Neural progenitor cell (in vitro differentiated cells): ENCODE results near the gene HSBP1L1. TPM values are rescaled to one million over a fixed set of nuclear protein-coding genes. Genes with fewer than 3 reads are reported as not detected.
A peak's percentile ranks its signal among the peaks of the same experiment; 100 is the strongest.
"Not testable (repeated sequence)": the region's sequence is repeated elsewhere in the genome, so short reads cannot be mapped to it uniquely, and the experiment has no call there.

Experiments used
- DNase-seq: peaks from one replicate; pipeline ENCODE4 v3.0.0-alpha.2; 2016; ENCODE audit warnings: low spot score
- H2AFZ ChIP-seq: fragments of 200-600 bp; sonication (generic); replicated peaks from 2 replicates; pipeline ENCODE4 v1.6.1; 2016; ENCODE audit warnings: antibody characterized with exemption
- H3F3A ChIP-seq: fragments of 200-600 bp; sonication (generic); 2 replicates; pipeline ENCODE4 v1.6.1; 2016; ENCODE audit warnings: antibody characterized with exemption, low read depth
- H3K27ac ChIP-seq: fragments of 200-600 bp; sonication (generic); 2 replicates; pipeline ENCODE4 v1.5.1; 2016; ENCODE audit warnings: mild to moderate bottlenecking
- H3K27me3 ChIP-seq: fragments of 200-600 bp; sonication (generic); 2 replicates; pipeline ENCODE4 v1.6.1; 2016; ENCODE audit warnings: mild to moderate bottlenecking, moderate library complexity
- H3K36me3 ChIP-seq: fragments of 200-600 bp; sonication (generic); 2 replicates; pipeline ENCODE4 v1.5.1; 2016
- H3K4me1 ChIP-seq: fragments of 200-600 bp; sonication (generic); 2 replicates; pipeline ENCODE4 v1.6.1; 2016; ENCODE audit warnings: mixed run types
- H3K4me2 ChIP-seq: fragments of 200-600 bp; sonication (generic); 2 replicates; pipeline ENCODE4 v1.6.1; 2016
- H3K4me3 ChIP-seq: fragments of 200-600 bp; sonication (generic); 2 replicates; pipeline ENCODE4 v1.5.1; 2016
- H3K79me2 ChIP-seq: fragments of 200-600 bp; sonication (generic); 2 replicates; pipeline ENCODE4 v1.6.1; 2016; ENCODE audit warnings: low read depth
- H3K9ac ChIP-seq: fragments of 200-600 bp; sonication (generic); 2 replicates; pipeline ENCODE4 v1.6.1; 2016
- H3K9me3 ChIP-seq: fragments of 200-600 bp; sonication (generic); 2 replicates; pipeline ENCODE4 v1.5.1; 2016; ENCODE audit warnings: low read depth
- H4K20me1 ChIP-seq: fragments of 200-600 bp; sonication (generic); 2 replicates; pipeline ENCODE4 v1.6.1; 2016; ENCODE audit warnings: low read depth
- H3K27ac Mint-ChIP-seq: 3 replicates; pipeline ENCODE4 v1.8.0; 2021; ENCODE audit warnings: mixed read lengths
- H3K27me3 Mint-ChIP-seq: 2 replicates; pipeline ENCODE4 v1.8.0; 2022; ENCODE audit warnings: low read depth, mild to moderate bottlenecking, inconsistent platforms, moderate library complexity, mixed read lengths; ENCODE audit not compliant: insufficient read depth
- H3K36me3 Mint-ChIP-seq: 3 replicates; pipeline ENCODE4 v1.8.0; 2021; ENCODE audit warnings: mixed read lengths
- H3K4me1 Mint-ChIP-seq: 3 replicates; pipeline ENCODE4 v1.8.0; 2021; ENCODE audit warnings: mixed read lengths
- H3K4me3 Mint-ChIP-seq: 3 replicates; pipeline ENCODE4 v1.8.0; 2021; ENCODE audit warnings: mild to moderate bottlenecking, moderate library complexity, mixed read lengths
- H3K9me3 Mint-ChIP-seq: 3 replicates; pipeline ENCODE4 v1.8.0; 2020; ENCODE audit warnings: mixed read lengths
- EZH2 ChIP-seq: fragments of 200-600 bp; sonication (generic); IDR thresholded peaks from 2 replicates; pipeline ENCODE4 v1.6.1; 2017; ENCODE audit warnings: antibody characterized with exemption, mild to moderate bottlenecking, moderate library complexity
- EZH2phosphoT487 ChIP-seq: fragments of 200-600 bp; sonication (generic); IDR thresholded peaks from 2 replicates; pipeline ENCODE4 v1.6.1; 2017; ENCODE audit warnings: antibody characterized with exemption
- total RNA-seq: library from RNA; depleted of rRNA; stranded (reverse); fragments of >200 nt; gene quantifications from 2 replicates; pipeline ENCODE4 v1.2.3, GENCODE V29; 2015; ENCODE audit warnings: low replicate concordance
- TF ChIP-seq, protein P1 (sequence below): fragments of 200-600 bp; sonication (generic); IDR thresholded peaks from 2 replicates; pipeline ENCODE4 v1.5.1; 2017; ENCODE audit warnings: antibody characterized with exemption, mild to moderate bottlenecking

HSBP1L1 gene
- total RNA-seq, 1 donor from 2014 or later, result not detected

DNA sequence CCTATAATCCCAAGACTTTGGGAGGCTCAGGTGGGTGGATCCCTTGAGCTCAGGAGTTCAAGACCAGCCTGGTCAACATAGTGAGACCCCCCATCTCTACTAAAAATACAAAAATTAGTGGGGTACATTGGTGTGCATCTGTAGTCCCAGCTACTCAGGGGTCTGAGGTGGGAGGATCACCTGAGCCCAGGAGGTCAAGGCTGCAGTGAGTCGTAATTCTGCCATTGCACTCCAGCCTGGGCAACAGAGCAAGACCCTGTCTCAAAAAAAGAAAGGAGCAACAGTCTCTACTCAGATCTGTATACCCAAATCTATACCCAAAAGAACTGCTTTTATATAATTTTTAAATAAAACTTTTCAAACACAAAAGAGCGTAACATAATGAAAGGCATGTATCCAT is 5.5 kb upstream of the HSBP1L1 start:
- Histone ChIP-seq H3K9me3 (no peaks in the 10 kb centered on the region), H3K79me2 (no peaks in the 10 kb centered on the region), H3F3A (peaks cover 30% of the 10 kb centered on the region), H3K9ac (no peak overlapping the region), H3K36me3 (no peaks in the 10 kb centered on the region), H3K27ac (no peak overlapping the region), H3K4me3 (no peak overlapping the region), H4K20me1 (peaks cover 40% of the 10 kb centered on the region), H2AFZ (no peak overlapping the region), H3K27me3 (peaks cover 79% of the 10 kb centered on the region), H3K4me2 (no peak overlapping the region), H3K4me1 (peaks cover 29% of the 10 kb centered on the region)
- Mint-ChIP-seq H3K36me3 (peaks cover 2% of the 10 kb centered on the region), H3K9me3 (peaks cover 2% of the 10 kb centered on the region), H3K4me3 (no peak overlapping the region), H3K27me3 (peaks cover 11% of the 10 kb centered on the region), H3K27ac (no peak overlapping the region), H3K4me1 (peaks cover 34% of the 10 kb centered on the region)
- TF ChIP-seq EZH2 (no peak), EZH2phosphoT487 (no peak)
- TF ChIP-seq, protein P1, sequence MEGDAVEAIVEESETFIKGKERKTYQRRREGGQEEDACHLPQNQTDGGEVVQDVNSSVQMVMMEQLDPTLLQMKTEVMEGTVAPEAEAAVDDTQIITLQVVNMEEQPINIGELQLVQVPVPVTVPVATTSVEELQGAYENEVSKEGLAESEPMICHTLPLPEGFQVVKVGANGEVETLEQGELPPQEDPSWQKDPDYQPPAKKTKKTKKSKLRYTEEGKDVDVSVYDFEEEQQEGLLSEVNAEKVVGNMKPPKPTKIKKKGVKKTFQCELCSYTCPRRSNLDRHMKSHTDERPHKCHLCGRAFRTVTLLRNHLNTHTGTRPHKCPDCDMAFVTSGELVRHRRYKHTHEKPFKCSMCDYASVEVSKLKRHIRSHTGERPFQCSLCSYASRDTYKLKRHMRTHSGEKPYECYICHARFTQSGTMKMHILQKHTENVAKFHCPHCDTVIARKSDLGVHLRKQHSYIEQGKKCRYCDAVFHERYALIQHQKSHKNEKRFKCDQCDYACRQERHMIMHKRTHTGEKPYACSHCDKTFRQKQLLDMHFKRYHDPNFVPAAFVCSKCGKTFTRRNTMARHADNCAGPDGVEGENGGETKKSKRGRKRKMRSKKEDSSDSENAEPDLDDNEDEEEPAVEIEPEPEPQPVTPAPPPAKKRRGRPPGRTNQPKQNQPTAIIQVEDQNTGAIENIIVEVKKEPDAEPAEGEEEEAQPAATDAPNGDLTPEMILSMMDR, result no peak
- DNase-seq, result no peak

DNA sequence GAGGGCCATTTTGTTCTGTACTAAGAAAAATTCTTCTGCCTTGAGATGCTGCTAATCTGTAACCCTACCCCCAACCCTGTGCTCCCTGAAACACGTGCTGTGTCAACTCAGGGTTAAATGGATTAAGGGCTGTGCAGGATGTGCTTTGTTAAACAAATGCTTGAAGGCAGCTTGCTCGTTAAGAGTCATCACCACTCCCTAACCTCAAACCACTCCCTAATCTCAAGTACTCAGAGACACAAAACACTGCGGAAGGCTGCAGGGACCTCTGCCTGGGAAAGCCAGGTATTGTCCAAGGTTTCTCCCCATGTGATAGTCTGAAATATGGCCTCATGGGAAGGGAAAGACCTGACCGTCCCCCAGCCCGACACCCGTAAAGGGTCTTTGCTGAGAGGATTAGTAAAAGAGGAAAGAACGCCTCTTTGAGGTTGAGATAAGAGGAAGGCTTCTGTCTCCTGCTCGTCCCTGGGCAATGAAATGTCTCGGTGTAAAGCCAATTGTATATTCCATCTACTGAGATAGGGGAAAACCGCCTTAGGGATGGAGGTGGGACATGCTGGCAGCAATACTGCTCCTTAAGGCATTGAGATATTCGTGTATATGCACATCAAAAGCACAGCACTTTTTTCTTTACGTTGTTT is 4.2 kb upstream of the HSBP1L1 start:
- Histone ChIP-seq H3K27me3 (peaks cover 79% of the 10 kb centered on the region), H3K4me1 (peaks cover 27% of the 10 kb centered on the region), H4K20me1 (peaks cover 39% of the 10 kb centered on the region), H3F3A (peaks cover 26% of the 10 kb centered on the region), H3K4me2 (peak overlapping the region; percentile 68), H3K4me3 (peak overlapping the region; percentile 19)
- H3K36me3 ChIP-seq, H3K9ac ChIP-seq, H3K27me3 Mint-ChIP-seq, H3K9me3 Mint-ChIP-seq, H3K36me3 Mint-ChIP-seq, H3K79me2 ChIP-seq, H3K9me3 ChIP-seq, H2AFZ ChIP-seq, H3K27ac ChIP-seq: not testable (repeated sequence)
- Mint-ChIP-seq H3K27ac (peak overlapping the region; percentile 2), H3K4me3 (peak overlapping the region; percentile 58), H3K4me1 (peaks cover 32% of the 10 kb centered on the region)
- peak; percentile 68 for DNase-seq

DNA sequence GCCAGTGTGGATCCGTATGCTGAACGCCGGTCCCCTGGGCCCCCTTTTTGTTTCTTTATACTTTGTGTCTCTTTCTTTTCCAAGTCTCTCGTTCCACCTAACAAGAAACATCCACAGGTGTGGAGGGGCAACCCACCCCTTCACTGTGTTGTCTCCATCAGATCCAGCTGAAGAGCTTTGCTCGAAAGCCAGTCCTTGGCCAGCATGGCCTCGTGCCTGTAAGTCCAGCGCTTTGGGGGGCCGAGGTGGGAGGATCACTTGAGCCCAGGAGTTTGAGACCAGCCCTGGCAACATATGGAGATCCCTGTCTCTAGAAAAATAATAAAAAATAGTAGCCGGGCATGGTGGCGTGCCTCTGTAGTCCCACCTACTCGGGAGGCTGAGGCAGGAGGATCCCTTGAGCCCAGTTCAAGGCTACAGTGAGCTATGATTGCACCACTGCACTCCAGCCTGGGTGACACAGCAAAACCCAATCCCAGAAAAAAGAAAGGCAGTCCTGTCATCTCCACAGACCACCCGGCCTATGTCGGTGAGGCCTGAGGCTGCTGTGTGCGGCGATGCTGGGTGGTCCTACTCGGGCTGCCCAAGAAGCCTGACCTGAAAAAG is 3.4 kb upstream of the HSBP1L1 start:
- H3K79me2 ChIP-seq, result no peaks in the 10 kb centered on the region
- H2AFZ ChIP-seq, result no peak overlapping the region
- peak overlapping the region; percentile 68 for H3K4me2 ChIP-seq
- no peak overlapping the region for H3K4me3 ChIP-seq
- H3K27ac ChIP-seq, result no peak overlapping the region
- peak overlapping the region; percentile 58 for H3K4me3 Mint-ChIP-seq
- no peaks in the 10 kb centered on the region for H3K9me3 ChIP-seq
- no peak for DNase-seq
- peaks cover 27% of the 10 kb centered on the region for H3K4me1 ChIP-seq
- H3K4me1 Mint-ChIP-seq, result peaks cover 36% of the 10 kb centered on the region
- no peak for TF ChIP-seq EZH2
- TF ChIP-seq EZH2phosphoT487, result no peak
- TF ChIP-seq, protein P1, result no peak
- H3K36me3 ChIP-seq, result no peaks in the 10 kb centered on the region
- H4K20me1 ChIP-seq, result peaks cover 39% of the 10 kb centered on the region
- peaks cover 30% of the 10 kb centered on the region for H3F3A ChIP-seq
- H3K9ac ChIP-seq, result no peak overlapping the region
- H3K27ac Mint-ChIP-seq, result peak overlapping the region; percentile 2
- peaks cover 2% of the 10 kb centered on the region for H3K9me3 Mint-ChIP-seq
- peaks cover 75% of the 10 kb centered on the region for H3K27me3 ChIP-seq
- H3K36me3 Mint-ChIP-seq, result peaks cover 4% of the 10 kb centered on the region
- peaks cover 10% of the 10 kb centered on the region for H3K27me3 Mint-ChIP-seq
